GM12874 (cell line): Measurements from ENCODE around the gene HOGA1.

Source experiments
- TF ChIP-seq, protein P1 (sequence below): IDR thresholded peaks from 2 replicates; pipeline ENCODE4 v1.5.1; 2011; ENCODE audit warnings: low read depth, mild to moderate bottlenecking, control low read depth, low read length, moderate library complexity; ENCODE audit not compliant: insufficient read depth

HOGA1 gene

GRCh38 chr10:97596101-97597082 is 12.2 kb downstream of the HOGA1 start:
- TF ChIP-seq, protein P1, sequence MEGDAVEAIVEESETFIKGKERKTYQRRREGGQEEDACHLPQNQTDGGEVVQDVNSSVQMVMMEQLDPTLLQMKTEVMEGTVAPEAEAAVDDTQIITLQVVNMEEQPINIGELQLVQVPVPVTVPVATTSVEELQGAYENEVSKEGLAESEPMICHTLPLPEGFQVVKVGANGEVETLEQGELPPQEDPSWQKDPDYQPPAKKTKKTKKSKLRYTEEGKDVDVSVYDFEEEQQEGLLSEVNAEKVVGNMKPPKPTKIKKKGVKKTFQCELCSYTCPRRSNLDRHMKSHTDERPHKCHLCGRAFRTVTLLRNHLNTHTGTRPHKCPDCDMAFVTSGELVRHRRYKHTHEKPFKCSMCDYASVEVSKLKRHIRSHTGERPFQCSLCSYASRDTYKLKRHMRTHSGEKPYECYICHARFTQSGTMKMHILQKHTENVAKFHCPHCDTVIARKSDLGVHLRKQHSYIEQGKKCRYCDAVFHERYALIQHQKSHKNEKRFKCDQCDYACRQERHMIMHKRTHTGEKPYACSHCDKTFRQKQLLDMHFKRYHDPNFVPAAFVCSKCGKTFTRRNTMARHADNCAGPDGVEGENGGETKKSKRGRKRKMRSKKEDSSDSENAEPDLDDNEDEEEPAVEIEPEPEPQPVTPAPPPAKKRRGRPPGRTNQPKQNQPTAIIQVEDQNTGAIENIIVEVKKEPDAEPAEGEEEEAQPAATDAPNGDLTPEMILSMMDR = no peak

- TF ChIP-seq, protein P1 = no peak
Observed at GRCh38 chr10:97597778-97598177, 13.6 kb downstream of the HOGA1 start.

GRCh38 chr10:97598407-97599271 is 14.4 kb downstream of the HOGA1 start:
- TF ChIP-seq, protein P1 = no peak

DNA sequence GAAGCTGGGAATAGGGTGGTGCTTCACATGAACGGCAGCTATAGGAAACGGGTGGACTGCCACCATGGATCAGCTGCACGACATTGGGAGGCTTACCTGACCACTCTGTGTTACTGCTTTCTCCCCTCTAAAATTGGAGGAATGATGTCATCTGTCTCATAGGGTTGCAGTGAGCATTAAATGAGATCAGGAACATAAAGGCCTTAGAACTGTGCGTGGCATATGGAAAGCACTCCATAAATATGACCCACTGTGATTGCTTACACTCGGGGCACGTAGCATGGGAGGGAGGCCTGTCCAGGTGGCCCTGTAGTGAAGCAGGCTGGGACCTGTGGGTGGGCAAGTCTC is 15.1 kb downstream of the HOGA1 start:
- TF ChIP-seq, protein P1 = no peak

GRCh38 chr10:97600616-97601015 is 16.4 kb downstream of the HOGA1 start:
- TF ChIP-seq, protein P1 = no peak

DNA sequence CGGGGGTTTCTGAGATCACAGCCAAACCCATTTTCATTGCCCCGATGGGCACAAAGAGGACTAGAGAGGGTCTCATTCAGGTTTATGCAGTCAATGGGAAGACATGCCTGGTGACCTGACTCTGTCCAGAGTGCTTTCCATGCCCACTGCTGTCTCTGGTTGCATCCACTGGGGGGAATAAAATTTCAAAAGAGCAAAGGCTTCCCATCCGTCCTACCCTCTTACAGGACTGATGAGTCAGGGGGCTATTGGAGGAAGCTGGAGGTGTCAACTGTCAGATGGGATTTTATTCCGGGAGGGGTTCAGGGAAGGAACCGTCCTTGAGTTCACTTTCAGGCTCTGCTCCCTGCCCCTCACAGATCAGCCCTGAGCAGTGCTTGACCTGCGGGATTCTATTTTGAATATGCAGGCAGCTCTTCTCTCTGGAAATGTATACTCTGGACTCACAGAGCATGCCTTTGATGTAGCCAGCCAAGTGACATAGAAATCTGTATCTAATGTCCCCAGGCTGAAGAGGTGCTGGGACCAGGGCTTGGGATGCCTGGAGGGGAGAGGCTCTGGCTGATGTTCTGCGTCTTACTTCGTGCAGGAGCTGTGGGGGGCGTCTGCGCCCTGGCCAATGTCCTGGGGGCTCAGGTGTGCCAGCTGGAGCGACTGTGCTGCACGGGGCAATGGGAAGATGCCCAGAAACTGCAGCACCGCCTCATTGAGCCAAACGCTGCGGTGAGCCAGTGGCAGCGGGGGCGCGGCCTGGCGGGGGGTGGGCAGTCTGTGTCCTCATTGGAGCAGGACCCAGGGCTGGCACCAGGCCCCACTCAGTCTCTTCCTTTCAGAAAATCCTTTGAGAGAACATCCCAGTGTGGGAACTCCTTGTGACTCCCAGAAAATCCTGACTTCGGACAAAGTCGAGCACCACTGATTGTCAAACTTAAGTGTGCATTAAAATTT is 17.4 kb downstream of the HOGA1 start:
- TF ChIP-seq, protein P1 = no peak
